Measurements from ENCODE around the gene DAP. TPM values are rescaled to one million over a fixed set of nuclear protein-coding genes. Genes with fewer than 3 reads are reported as not detected.

Gene DAP
- total RNA-seq, 1 donor from 2014 or later: 38.5 TPM

GRCh38 chr5:10690460-10691440, 70.3 kb downstream of the DAP start:
- no peak for DNase-seq
- TF ChIP-seq, protein P1, sequence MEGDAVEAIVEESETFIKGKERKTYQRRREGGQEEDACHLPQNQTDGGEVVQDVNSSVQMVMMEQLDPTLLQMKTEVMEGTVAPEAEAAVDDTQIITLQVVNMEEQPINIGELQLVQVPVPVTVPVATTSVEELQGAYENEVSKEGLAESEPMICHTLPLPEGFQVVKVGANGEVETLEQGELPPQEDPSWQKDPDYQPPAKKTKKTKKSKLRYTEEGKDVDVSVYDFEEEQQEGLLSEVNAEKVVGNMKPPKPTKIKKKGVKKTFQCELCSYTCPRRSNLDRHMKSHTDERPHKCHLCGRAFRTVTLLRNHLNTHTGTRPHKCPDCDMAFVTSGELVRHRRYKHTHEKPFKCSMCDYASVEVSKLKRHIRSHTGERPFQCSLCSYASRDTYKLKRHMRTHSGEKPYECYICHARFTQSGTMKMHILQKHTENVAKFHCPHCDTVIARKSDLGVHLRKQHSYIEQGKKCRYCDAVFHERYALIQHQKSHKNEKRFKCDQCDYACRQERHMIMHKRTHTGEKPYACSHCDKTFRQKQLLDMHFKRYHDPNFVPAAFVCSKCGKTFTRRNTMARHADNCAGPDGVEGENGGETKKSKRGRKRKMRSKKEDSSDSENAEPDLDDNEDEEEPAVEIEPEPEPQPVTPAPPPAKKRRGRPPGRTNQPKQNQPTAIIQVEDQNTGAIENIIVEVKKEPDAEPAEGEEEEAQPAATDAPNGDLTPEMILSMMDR (IDR thresholded peaks at IDR 0.05; ENCODE audit: partially characterized antibody, unreplicated experiment): no peak
- H3K4me3 Mint-ChIP-seq (ENCODE audit: unreplicated experiment): no peak overlapping the region
- peaks cover 1% of the 10 kb centered on the region for H3K9me3 Mint-ChIP-seq (ENCODE audit: unreplicated experiment)
- H3K27ac Mint-ChIP-seq (ENCODE audit: unreplicated experiment): no peak overlapping the region
- peaks cover 10% of the 10 kb centered on the region for H3K4me1 Mint-ChIP-seq (ENCODE audit: low read depth, unreplicated experiment)
- peaks cover 14% of the 10 kb centered on the region for H3K36me3 Mint-ChIP-seq (ENCODE audit: unreplicated experiment)
- H3K27me3 Mint-ChIP-seq (ENCODE audit: unreplicated experiment): peaks cover 2% of the 10 kb centered on the region

GRCh38 chr5:10689391-10690081, 71.5 kb downstream of the DAP start:
- Mint-ChIP-seq H3K27ac (ENCODE audit: unreplicated experiment) (no peak overlapping the region), H3K27me3 (ENCODE audit: unreplicated experiment) (peaks cover 2% of the 10 kb centered on the region), H3K9me3 (ENCODE audit: unreplicated experiment) (peaks cover 5% of the 10 kb centered on the region), H3K4me1 (ENCODE audit: low read depth, unreplicated experiment) (peaks cover 10% of the 10 kb centered on the region), H3K4me3 (ENCODE audit: unreplicated experiment) (no peak overlapping the region), H3K36me3 (ENCODE audit: unreplicated experiment) (peaks cover 21% of the 10 kb centered on the region)
- TF ChIP-seq, protein P1 (IDR thresholded peaks at IDR 0.05; ENCODE audit: partially characterized antibody, unreplicated experiment): peak; percentile 57
- peak; percentile 75 for DNase-seq

GRCh38 chr5:10688651-10689171, 72.3 kb downstream of the DAP start:
- peaks cover 10% of the 10 kb centered on the region for H3K4me1 Mint-ChIP-seq (ENCODE audit: low read depth, unreplicated experiment)
- no peak for DNase-seq
- no peak overlapping the region for H3K4me3 Mint-ChIP-seq (ENCODE audit: unreplicated experiment)
- TF ChIP-seq, protein P1 (IDR thresholded peaks at IDR 0.05; ENCODE audit: partially characterized antibody, unreplicated experiment): no peak
- peaks cover 21% of the 10 kb centered on the region for H3K36me3 Mint-ChIP-seq (ENCODE audit: unreplicated experiment)
- H3K27ac Mint-ChIP-seq (ENCODE audit: unreplicated experiment): no peak overlapping the region
- H3K9me3 Mint-ChIP-seq (ENCODE audit: unreplicated experiment): peaks cover 4% of the 10 kb centered on the region
- H3K27me3 Mint-ChIP-seq (ENCODE audit: unreplicated experiment): peaks cover 2% of the 10 kb centered on the region

- TF ChIP-seq, protein P1 (IDR thresholded peaks at IDR 0.05; ENCODE audit: partially characterized antibody, unreplicated experiment): no peak
- H3K36me3 Mint-ChIP-seq (ENCODE audit: unreplicated experiment): peaks cover 21% of the 10 kb centered on the region
Measured at GRCh38 chr5:10686890-10687289, 74.1 kb downstream of the DAP start.

More at GRCh38 chr5:10686890-10687289, 74.1 kb downstream of the DAP start:
- Mint-ChIP-seq H3K4me1 (ENCODE audit: low read depth, unreplicated experiment) (peaks cover 8% of the 10 kb centered on the region), H3K9me3 (ENCODE audit: unreplicated experiment) (peaks cover 4% of the 10 kb centered on the region), H3K4me3 (ENCODE audit: unreplicated experiment) (no peak overlapping the region), H3K27ac (ENCODE audit: unreplicated experiment) (no peak overlapping the region), H3K27me3 (ENCODE audit: unreplicated experiment) (peaks cover 8% of the 10 kb centered on the region)
- DNase-seq: no peak
